HG03439 (cell line): ENCODE data around the gene SAMD8.

Source experiments
- ATAC-seq: cut with Tn5 transposase; IDR thresholded peaks from one replicate; pipeline ENCODE4 v1.9.1; 2021; ENCODE audit warnings: mild to moderate bottlenecking, moderate library complexity; ENCODE audit not compliant: unreplicated experiment

SAMD8 gene

GRCh38 chr10:75084834-75085384 lies 26.5 kb upstream of the SAMD8 start:
- ATAC-seq = no peak

GRCh38 chr10:75086278-75086934 lies 25.1 kb upstream of the SAMD8 start:
- no peak for ATAC-seq

- no peak for ATAC-seq
Measured at GRCh38 chr10:75088640-75089039, 22.8 kb upstream of the SAMD8 start.

DNA sequence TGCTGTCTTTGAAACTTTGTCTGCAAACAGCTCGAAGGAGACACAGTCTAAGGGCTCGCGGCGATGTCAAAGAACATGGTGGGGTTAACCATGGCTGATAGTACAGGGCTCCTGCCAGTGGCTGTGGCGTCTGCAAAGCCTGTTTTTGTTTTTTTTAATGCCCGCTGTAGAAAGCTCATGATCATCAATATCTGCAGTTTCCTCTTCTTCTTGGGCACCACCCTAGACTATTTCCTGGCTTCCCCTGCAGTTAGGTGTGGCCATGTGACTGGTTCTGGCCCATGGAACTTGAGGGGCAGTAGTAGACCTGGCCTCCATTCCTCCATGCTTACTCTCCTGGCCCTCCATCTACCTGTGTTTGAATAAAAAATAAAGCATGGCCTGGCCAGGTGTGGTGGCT lies 21.8 kb upstream of the SAMD8 start:
- ATAC-seq = no peak

DNA sequence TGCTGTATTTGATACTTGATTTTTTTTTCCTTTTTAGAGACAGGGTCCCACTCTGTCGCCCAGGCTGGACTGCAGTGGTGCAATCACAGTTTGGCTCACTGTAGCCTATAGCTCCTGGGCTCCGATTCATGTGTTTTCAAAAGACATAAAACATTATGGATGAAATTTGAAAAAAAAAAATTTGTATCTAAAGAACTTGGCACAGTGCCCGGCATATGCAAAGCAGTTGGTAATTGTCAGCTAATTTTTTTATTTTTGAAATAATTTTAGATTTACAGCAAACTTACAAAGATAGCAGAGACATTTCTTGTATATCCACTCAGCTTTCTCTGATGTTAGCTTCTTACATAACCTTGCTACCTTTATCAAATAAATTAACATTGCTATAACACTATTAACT lies 20.3 kb upstream of the SAMD8 start:
- no peak for ATAC-seq

- ATAC-seq = no peak
Measured at GRCh38 chr10:75094465-75094864, 17.0 kb upstream of the SAMD8 start.

GRCh38 chr10:75095631-75096030 lies 15.8 kb upstream of the SAMD8 start:
- ATAC-seq = no peak

- ATAC-seq = no peak
Measured at GRCh38 chr10:75096749-75097148, 14.7 kb upstream of the SAMD8 start.

- ATAC-seq = no peak
Measured at GRCh38 chr10:75097666-75098285, 13.7 kb upstream of the SAMD8 start.

GRCh38 chr10:75098902-75099673 lies 12.4 kb upstream of the SAMD8 start:
- ATAC-seq = no peak

DNA sequence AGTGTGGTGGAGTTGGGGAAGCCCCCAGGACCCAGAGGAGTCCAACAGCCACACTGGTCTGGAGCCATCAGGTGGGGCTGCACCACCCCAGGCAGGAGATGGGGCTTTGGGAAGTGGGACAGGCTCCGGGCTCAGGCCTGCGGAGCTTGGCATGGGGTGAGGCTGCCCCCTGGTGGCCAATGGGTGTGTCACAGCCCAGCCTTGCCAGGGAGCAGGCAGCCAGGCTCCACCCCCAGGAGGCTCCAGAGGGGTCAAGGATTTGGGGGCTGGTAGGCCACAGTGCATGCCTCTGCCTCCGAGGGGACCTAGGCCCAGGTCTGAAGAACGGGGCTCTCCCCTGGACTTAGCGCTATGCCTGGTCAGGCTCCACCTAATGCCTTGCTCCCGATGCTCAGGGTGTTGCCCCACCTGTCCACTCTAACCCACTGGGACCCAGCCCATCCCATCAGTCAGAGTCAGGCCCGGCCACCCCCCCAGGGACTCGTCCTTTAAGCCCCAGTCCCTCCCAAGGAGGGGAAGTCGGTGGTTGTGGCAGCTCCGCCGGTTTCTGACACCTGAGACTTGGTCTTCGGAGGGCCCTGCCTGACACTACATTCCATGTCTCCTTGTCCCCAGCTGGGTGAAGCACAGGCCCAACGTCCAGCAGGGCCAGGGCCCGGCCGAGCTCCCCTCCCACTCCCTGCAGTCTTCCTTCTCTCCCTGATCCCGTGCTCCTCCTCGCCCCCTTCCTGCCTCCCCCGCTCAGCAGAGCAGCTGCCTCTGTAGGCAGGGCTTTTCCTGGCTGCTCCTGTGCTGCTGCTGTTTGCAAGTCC lies 11.3 kb upstream of the SAMD8 start:
- no peak for ATAC-seq

GRCh38 chr10:75100764-75101291 lies 10.6 kb upstream of the SAMD8 start:
- ATAC-seq = no peak

DNA sequence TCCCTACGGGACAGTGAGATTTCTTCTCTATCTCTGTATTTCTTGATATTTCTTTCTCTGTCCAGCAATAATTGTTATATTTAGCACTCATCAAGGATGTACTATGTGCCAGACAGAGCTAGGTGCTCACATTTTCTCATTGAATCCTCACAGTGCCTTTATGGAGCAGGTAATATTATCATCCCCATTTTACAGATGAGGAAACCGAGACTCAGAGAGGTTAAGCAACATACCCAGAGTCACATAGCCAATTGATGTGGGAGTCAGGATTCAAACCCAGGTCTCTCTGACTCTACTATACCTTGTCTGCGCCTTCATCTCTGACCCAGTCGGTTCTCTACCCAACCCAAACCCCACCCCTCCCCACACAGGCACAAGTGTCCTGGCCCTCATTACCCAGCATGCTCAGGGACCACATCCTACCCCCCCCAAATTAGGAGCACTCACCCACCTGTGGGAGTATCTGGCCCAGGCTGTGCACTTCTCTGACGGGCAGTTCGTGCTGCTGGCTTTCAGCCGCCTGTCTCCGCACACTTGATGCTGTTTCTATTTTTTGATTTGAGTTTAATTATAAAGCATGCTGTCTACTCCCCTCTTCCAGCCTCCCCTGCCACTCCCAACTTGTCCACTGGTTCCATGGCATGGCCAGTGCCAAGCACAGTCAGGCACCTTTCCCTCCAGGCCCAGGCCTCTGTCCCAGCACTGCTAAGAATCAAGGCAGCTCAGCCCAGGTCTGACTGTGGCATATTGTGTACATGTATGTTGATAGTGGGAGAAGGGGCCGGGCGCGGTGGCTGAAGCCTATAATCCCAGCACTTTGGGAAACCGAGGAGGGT lies 9.8 kb upstream of the SAMD8 start:
- no peak for ATAC-seq

DNA sequence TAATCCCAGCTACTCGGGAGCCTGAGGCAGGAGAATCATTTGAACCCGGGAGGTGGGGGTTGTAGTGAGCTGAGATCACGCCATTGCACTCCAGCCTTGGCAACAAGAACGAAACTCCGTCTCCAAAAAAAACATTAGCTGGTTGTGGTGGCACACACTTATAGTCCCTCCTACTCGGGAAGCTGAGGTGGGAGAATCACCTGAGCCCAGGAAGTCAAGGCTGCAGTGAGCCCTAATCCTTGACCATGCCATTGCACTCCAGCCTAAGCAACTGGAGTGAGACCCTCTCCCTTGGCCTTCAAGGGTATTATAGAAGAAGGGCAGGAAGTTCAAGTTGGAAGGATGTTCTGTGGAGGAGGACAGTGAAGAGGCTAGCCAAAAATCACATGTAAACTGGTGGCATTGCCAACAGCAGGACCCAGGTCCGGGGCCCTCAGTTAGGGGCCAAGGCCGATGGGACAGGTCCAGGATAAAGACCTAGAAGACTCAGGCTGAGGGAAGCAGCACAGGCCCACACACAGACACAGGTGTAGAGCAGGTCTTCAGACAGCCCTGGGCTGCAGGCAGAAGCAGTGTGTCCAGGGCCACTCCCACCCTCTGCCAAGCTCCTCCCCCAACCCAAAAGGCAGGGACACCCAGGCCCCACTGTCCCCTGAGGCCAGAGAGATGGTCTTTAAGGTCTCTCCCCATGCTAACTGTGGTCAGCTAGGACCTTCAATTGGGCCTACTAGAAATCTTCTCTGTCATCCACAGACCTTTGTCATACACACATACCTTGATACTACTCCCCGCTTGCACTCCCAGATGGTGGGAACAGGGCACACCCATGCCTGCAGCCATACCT lies 8.4 kb upstream of the SAMD8 start:
- ATAC-seq = no peak

- ATAC-seq = no peak
Measured at GRCh38 chr10:75103881-75104686, 7.4 kb upstream of the SAMD8 start.

DNA sequence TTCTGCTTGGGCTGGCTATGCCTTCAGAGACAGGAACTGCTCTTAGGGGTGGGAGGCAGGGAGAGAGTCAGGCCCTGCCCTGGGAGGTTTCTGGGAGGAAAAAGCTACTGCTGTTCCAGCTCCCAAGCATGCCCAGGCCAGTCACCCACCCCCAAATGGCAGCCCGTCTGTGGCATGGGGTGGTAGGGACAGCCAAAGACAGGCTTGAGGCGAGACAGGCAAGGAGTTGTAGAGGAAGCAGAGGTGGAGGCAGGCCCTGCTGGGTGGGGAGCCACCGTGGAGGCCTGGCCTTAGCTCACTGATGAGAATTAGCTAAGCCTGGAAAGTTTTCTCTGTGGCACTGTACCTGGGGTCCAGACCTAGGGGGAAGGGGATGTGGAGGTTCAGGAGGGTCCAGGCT lies 6.6 kb upstream of the SAMD8 start:
- no peak for ATAC-seq

- ATAC-seq = no peak
Measured at GRCh38 chr10:75105576-75106197, 5.8 kb upstream of the SAMD8 start.

GRCh38 chr10:75106242-75106641 lies 5.2 kb upstream of the SAMD8 start:
- no peak for ATAC-seq
